ENCODE data around the gene KSR2. TPM values are rescaled to one million over a fixed set of nuclear protein-coding genes. Genes with fewer than 3 reads are reported as not detected.
"Not testable (repeated sequence)": the region's sequence is repeated elsewhere in the genome, so short reads cannot be mapped to it uniquely, and the experiment has no call there.

The KSR2 gene
- total and polyA plus RNA-seq, 2 donors (not counting 3 experiments of a cell fraction or from before 2014, with no cell fraction given): 2.1 to 5.2 TPM

GRCh38 chr12:118010903-118011302 lies 42.1 kb upstream of the KSR2 start:
- TF ChIP-seq MAX (IDR thresholded peaks at IDR 0.05; ENCODE audit: insufficient read depth, insufficient read length) (no peak), CTCF (IDR thresholded peaks at IDR 0.05; ENCODE audit: extremely low read depth in 1 of 2, insufficient read depth in 1 of 2, low read depth in 1 of 2, low read length in 2 of 2) (no peak), FOS (IDR thresholded peaks at IDR 0.05; ENCODE audit: borderline replicate concordance, insufficient read depth, low read length) (no peak), GATA2 (IDR thresholded peaks at IDR 0.05; ENCODE audit: insufficient read depth, insufficient read length, low read depth, low read length) (no peak), EZH2 (IDR thresholded peaks at IDR 0.05; ENCODE audit: borderline replicate concordance, low read depth, low read length, severe bottlenecking) (no peak), POLR2A (IDR thresholded peaks at IDR 0.05; ENCODE audit: low read depth, low read length) (no peak), JUN (IDR thresholded peaks at IDR 0.05; ENCODE audit: borderline replicate concordance, insufficient read depth, insufficient read length, low read depth) (no peak), MYC (IDR thresholded peaks at IDR 0.05; ENCODE audit: low read depth, low read length) (no peak), POLR2AphosphoS5 (IDR thresholded peaks at IDR 0.05; ENCODE audit: insufficient read depth, low read depth, low read length) (no peak)
- H3K27me3 ChIP-seq (ENCODE audit: control insufficient read depth in 2 of 2, insufficient read depth in 2 of 2, low read length in 2 of 2): peaks cover 4% of the 10 kb centered on the region in 2 experiments
- no TSS peak for BruUV-seq (replicated peaks)
- ChIA-PET POLR2A (no interaction called here), CTCF (no interaction called here)
- H4K20me1 ChIP-seq (replicated peaks; ENCODE audit: control insufficient read depth, extremely low read depth, insufficient read depth, low read length): no peaks in the 10 kb centered on the region
- H3K36me3 ChIP-seq (ENCODE audit: control insufficient read depth in 2 of 2, extremely low read depth in 1 of 2, insufficient read depth in 2 of 2, low read length in 2 of 2): no peaks in the 10 kb centered on the region
- intact Hi-C loops (cut with micrococcal nuclease) (no loop called here), dilution Hi-C loops (cut with MboI; ENCODE audit: extremely low pct_ligation_motif_present, low sequenced_read_pairs) (no loop called here)
- DNase-seq (ENCODE audit: low read depth, low spot score) (no peak), FAIRE-seq (no peak)
- no peak overlapping the region for H3K4me3 ChIP-seq (replicated peaks in 1 of 3; ENCODE audit: insufficient read depth in 1 of 3, low read depth in 1 of 3, low read length in 3 of 3)
- no peaks in the 10 kb centered on the region for H3K4me1 ChIP-seq (ENCODE audit: control insufficient read depth, extremely low read depth, insufficient read depth, low read length)
- no peak overlapping the region for H3K27ac ChIP-seq (ENCODE audit: insufficient read depth, low read depth, low read length)
- H3K9me3 ChIP-seq (replicated peaks; ENCODE audit: control insufficient read depth, insufficient read depth, low read length): no peaks in the 10 kb centered on the region
- no peak overlapping the region for H2AFZ ChIP-seq (ENCODE audit: low read depth, low read length)
- no peaks in the 10 kb centered on the region for H3K9me1 ChIP-seq (replicated peaks; ENCODE audit: control insufficient read depth, extremely low read depth, insufficient read depth, low read length)
- no peak overlapping the region for H3K9ac ChIP-seq (replicated peaks; ENCODE audit: extremely low read depth, insufficient read depth, low read length)
- H3K4me2 ChIP-seq (ENCODE audit: insufficient read depth, low read length): no peak overlapping the region
- no peaks in the 10 kb centered on the region for H3K79me2 ChIP-seq (ENCODE audit: control insufficient read depth, insufficient read depth, low read length)

GRCh38 chr12:117999806-118000205 lies 31.0 kb upstream of the KSR2 start:
- H3K4me3 ChIP-seq (replicated peaks in 1 of 3; ENCODE audit: insufficient read depth in 1 of 3, low read depth in 1 of 3, low read length in 3 of 3); CTCF ChIA-PET; DNase-seq (ENCODE audit: low read depth, low spot score); H3K9me3 ChIP-seq (replicated peaks; ENCODE audit: control insufficient read depth, insufficient read depth, low read length); dilution Hi-C loops (cut with MboI; ENCODE audit: extremely low pct_ligation_motif_present, low sequenced_read_pairs); H3K27ac ChIP-seq (ENCODE audit: insufficient read depth, low read depth, low read length); intact Hi-C loops (cut with micrococcal nuclease); H3K27me3 ChIP-seq (ENCODE audit: control insufficient read depth in 2 of 2, insufficient read depth in 2 of 2, low read length in 2 of 2); H2AFZ ChIP-seq (ENCODE audit: low read depth, low read length); H4K20me1 ChIP-seq (replicated peaks; ENCODE audit: control insufficient read depth, extremely low read depth, insufficient read depth, low read length); H3K9ac ChIP-seq (replicated peaks; ENCODE audit: extremely low read depth, insufficient read depth, low read length); FAIRE-seq; H3K9me1 ChIP-seq (replicated peaks; ENCODE audit: control insufficient read depth, extremely low read depth, insufficient read depth, low read length); H3K4me1 ChIP-seq (ENCODE audit: control insufficient read depth, extremely low read depth, insufficient read depth, low read length); H3K36me3 ChIP-seq (ENCODE audit: control insufficient read depth in 2 of 2, extremely low read depth in 1 of 2, insufficient read depth in 2 of 2, low read length in 2 of 2); H3K4me2 ChIP-seq (ENCODE audit: insufficient read depth, low read length); BruUV-seq (replicated peaks); POLR2A ChIA-PET; H3K79me2 ChIP-seq (ENCODE audit: control insufficient read depth, insufficient read depth, low read length): not testable (repeated sequence)

All from endothelial cell of umbilical vein (primary cell).